K562 (cell line): ENCODE measurements around the gene GADD45G. TPM values are rescaled to one million over a fixed set of nuclear protein-coding genes. Genes with fewer than 3 reads are reported as not detected.

Experiments
- ATAC-seq: fragments of 200-7000 bp; cut with Tn5 transposase; 3 replicates; pipeline ENCODE4 v1.9.1; 2020; ENCODE audit warnings: moderate library complexity
- BruUV-seq: library from RNA; stranded (reverse); fragments of 400-500 nt; replicated peaks from 2 replicates; lab custom pipeline; 2021; lab: Mats Ljungman, UMichigan
- CTCF ChIA-PET: fragments of 300-600 bp; formaldehyde crosslinking; extraction: SDS; loops from one replicate; lab custom pipeline; 2021; ENCODE audit warnings: low intra/inter-chr PET ratio; lab: Yijun Ruan, JAX
- POLR2A ChIA-PET: fragments of 300-600, 350-650 bp; sonication (Branson Sonifier 250); formaldehyde crosslinking; extraction: SDS; loops from one replicate; lab custom pipeline; 2021; ENCODE audit warnings: antibody characterized with exemption, inconsistent platforms; lab: Yijun Ruan, JAX
- DNase-seq, 4 experiments: peaks; one replicate each; pipeline versions ENCODE4 v3.0.0 to v3.0.0-alpha.2; 2011 to 2018; ENCODE audit warnings: low spot score in 3 of 4, mixed read lengths in 3 of 4; ENCODE audit errors: extremely low read depth in 1 of 4
- FAIRE-seq: peaks from 2 replicates; lab custom pipeline; 2011; peaks lifted over from hg19 to GRCh38; lab: Jason Lieb, UNC
- H2AFZ ChIP-seq: 2 replicates; pipeline ENCODE4 v1.6.0; 2011; ENCODE audit warnings: low read depth, low read length, control low read depth, inconsistent platforms
- H3K27ac ChIP-seq: fragments of 200-600 bp; 3 replicates; pipeline ENCODE4 v1.8.0; 2011; ENCODE audit warnings: low read depth, mild to moderate bottlenecking, control low read depth, inconsistent platforms, low read length, moderate library complexity, mixed read lengths; ENCODE audit errors: extremely low read depth
- H3K27me3 ChIP-seq, 2 experiments: fragments of 300-600 bp in 1 of 2; 2 replicates in 1 of 2; 3 replicates in 1 of 2; pipeline versions ENCODE4 v1.6.0 to v1.8.0; 2011; ENCODE audit warnings: inconsistent platforms in 2 of 2, low read length in 2 of 2, mild to moderate bottlenecking in 1 of 2, mixed read lengths in 1 of 2, moderate library complexity in 1 of 2; ENCODE audit not compliant: control insufficient read depth in 2 of 2, insufficient read depth in 2 of 2
- H3K36me3 ChIP-seq: fragments of 300-600 bp; 3 replicates; pipeline ENCODE4 v1.8.0; 2011; ENCODE audit warnings: mild to moderate bottlenecking, low read length, inconsistent platforms; ENCODE audit not compliant: control insufficient read depth, insufficient read depth
- H3K4me1 ChIP-seq, 2 experiments: fragments of 200-600 bp in 1 of 2; replicated peaks in 1 of 2; 2 replicates in 1 of 2; 3 replicates in 1 of 2; pipeline versions ENCODE4 v1.5.1 to v1.8.0; 2011; ENCODE audit warnings: inconsistent platforms in 2 of 2, low read length in 2 of 2, mild to moderate bottlenecking in 1 of 2, mixed read lengths in 1 of 2, moderate library complexity in 1 of 2; ENCODE audit not compliant: control insufficient read depth in 2 of 2, insufficient read depth in 2 of 2
- H3K4me2 ChIP-seq: 2 replicates; pipeline ENCODE4 v1.6.1; 2011; ENCODE audit warnings: low read length, control low read depth, inconsistent platforms, mixed read lengths; ENCODE audit not compliant: insufficient read depth
- H3K4me3 ChIP-seq: fragments of 200-600 bp; sonication (generic), shearing (Covaris generic); 2 replicates; pipeline ENCODE4 v1.5.1; 2016; ENCODE audit warnings: control low read depth, inconsistent platforms
- H3K79me2 ChIP-seq: fragments of 200-600 bp; 3 replicates; pipeline ENCODE4 v1.8.0; 2011; ENCODE audit warnings: low read length, inconsistent platforms; ENCODE audit not compliant: control insufficient read depth, insufficient read depth
- H3K9ac ChIP-seq, 2 experiments: 2 replicates each; pipeline versions ENCODE4 v1.6.0 to v1.6.1; 2011; ENCODE audit warnings: low read depth in 2 of 2, low read length in 2 of 2, control low read depth in 1 of 2, inconsistent platforms in 1 of 2, mild to moderate bottlenecking in 1 of 2, mixed read lengths in 1 of 2; ENCODE audit not compliant: insufficient read depth in 1 of 2
- H3K9me1 ChIP-seq: one replicate; pipeline ENCODE4 v1.6.0; 2011; ENCODE audit warnings: inconsistent platforms, mild to moderate bottlenecking, low read length, moderate library complexity; ENCODE audit not compliant: control insufficient read depth, insufficient read depth
- H3K9me3 ChIP-seq: replicated peaks from 2 replicates; pipeline ENCODE4 v1.5.1; 2011; ENCODE audit warnings: low read depth, low read length, inconsistent platforms; ENCODE audit not compliant: control insufficient read depth, insufficient read depth
- H4K20me1 ChIP-seq: replicated peaks from 2 replicates; pipeline ENCODE4 v1.6.1; 2011; ENCODE audit warnings: low read length, inconsistent platforms, mixed read lengths; ENCODE audit not compliant: control insufficient read depth, insufficient read depth
- CEBPG ChIP-seq, 3 experiments: fragments of 200-800 bp in 1 of 3; sonication (Bioruptor generic) in 1 of 3; sonication (generic) in 1 of 3; formaldehyde crosslinking in 1 of 3; IDR thresholded peaks in 2 of 3; conservative IDR thresholded peaks in 1 of 3; 2 replicates each; pipeline versions ENCODE4 v1.6.1 to v1.8.0; 2016 to 2022; ENCODE audit warnings: missing compliant biosample characterization in 2 of 3, missing genetic modification characterization in 2 of 3, mild to moderate bottlenecking in 1 of 3, missing genetic modification reagents in 1 of 3
- CHD1 ChIP-seq: fragments of 200-600 bp; sonication (generic); IDR thresholded peaks from one replicate; pipeline ENCODE4 v1.6.1; 2012; ENCODE audit warnings: mild to moderate bottlenecking, moderate library complexity, low read length, inconsistent platforms
- ETV1 ChIP-seq: fragments of 450-650 bp; conservative IDR thresholded peaks from 2 replicates; pipeline ENCODE4 v1.6.1; 2016; ENCODE audit warnings: missing genetic modification characterization, control low read depth, low read depth, missing compliant biosample characterization
- FOXP1 ChIP-seq: sonication (generic); formaldehyde crosslinking; IDR thresholded peaks from 2 replicates; pipeline ENCODE4 v1.8.0; 2022; ENCODE audit warnings: mild to moderate bottlenecking, missing genetic modification reagents
- HDAC6 ChIP-seq: IDR thresholded peaks from 2 replicates; pipeline ENCODE4 v1.6.1; 2012; ENCODE audit warnings: low read depth, mild to moderate bottlenecking, control low read depth, inconsistent platforms, low read length, moderate library complexity
- HINFP ChIP-seq: fragments of 450-650 bp; conservative IDR thresholded peaks from 2 replicates; pipeline ENCODE4 v1.6.1; 2016; ENCODE audit warnings: missing genetic modification characterization, low read depth, mild to moderate bottlenecking, control low read depth, missing compliant biosample characterization
- HNRNPK ChIP-seq: fragments of 200-400 bp; formaldehyde crosslinking; IDR thresholded peaks from one replicate; pipeline ENCODE4 v1.6.1; 2018; ENCODE audit warnings: mild to moderate bottlenecking, low read depth, low read length; ENCODE audit not compliant: poor library complexity, severe bottlenecking
- JUN ChIP-seq, 2 experiments: sonication (generic) in 1 of 2; formaldehyde crosslinking in 1 of 2; IDR thresholded peaks; 2 replicates each; pipeline versions ENCODE4 v1.6.1 to v1.8.0; 2012 to 2022; ENCODE audit warnings: borderline replicate concordance in 2 of 2, mild to moderate bottlenecking in 2 of 2, improper control_type of control experiment in 1 of 2, low read depth in 1 of 2, low read length in 1 of 2, missing genetic modification reagents in 1 of 2
- NELFE ChIP-seq: IDR thresholded peaks from 2 replicates; pipeline ENCODE4 v1.6.1; 2011; ENCODE audit warnings: mild to moderate bottlenecking; ENCODE audit not compliant: insufficient read depth, insufficient read length
- POLR2A ChIP-seq: fragments of 450-650 bp; conservative IDR thresholded peaks from 2 replicates; pipeline ENCODE4 v1.6.1; 2016
- PRPF4 ChIP-seq: fragments of 200-400 bp; formaldehyde crosslinking; IDR thresholded peaks from one replicate; pipeline ENCODE4 v1.6.1; 2017; ENCODE audit warnings: low read length, low read depth, mild to moderate bottlenecking; ENCODE audit not compliant: insufficient read depth, poor library complexity, severe bottlenecking
- SMARCA4 ChIP-seq: fragments of 450-650 bp; IDR thresholded peaks from 2 replicates; pipeline ENCODE4 v1.6.1; 2016
- SMC3 ChIP-seq: conservative IDR thresholded peaks from 2 replicates; pipeline ENCODE4 v1.6.1; 2011; ENCODE audit warnings: low read depth, low read length, improper control_type of control experiment; ENCODE audit not compliant: insufficient read depth
- ZNF561 ChIP-seq: fragments of 450-650 bp; formaldehyde crosslinking; conservative IDR thresholded peaks from 2 replicates; pipeline ENCODE4 v1.4.0; 2020; ENCODE audit warnings: mild to moderate bottlenecking, moderate library complexity
- ZNF778 ChIP-seq: fragments of 450-650 bp; formaldehyde crosslinking; IDR thresholded peaks from 2 replicates; pipeline ENCODE4 v1.4.0; 2020; ENCODE audit warnings: mild to moderate bottlenecking, moderate library complexity
- WGBS: fragments of 100-300 bp; shearing (Covaris generic); methylation state at CpG from one replicate; pipeline ENCODE4 v1.1.6; 2016; ENCODE audit warnings: low coverage, mixed read lengths; ENCODE audit not compliant: insufficient coverage; ENCODE audit errors: missing lambda C conversion rate; 5-methylcytosine and 5-hydroxymethylcytosine counted together
- in situ Hi-C: fragments of 300-500 bp; cut with MboI; formaldehyde crosslinking; loops from 4 replicates; pipeline ENCODE4 v1.15.0; 2018; ENCODE audit warnings: inconsistent platforms, mixed read lengths
- intact Hi-C: fragments of 100-400 bp; cut with micrococcal nuclease; formaldehyde crosslinking; loops from 2 replicates; pipeline ENCODE4 v1.14.2; 2022
- polyA plus RNA-seq, 8 experiments: library from polyadenylated mRNA; depleted of rRNA in 4 of 8; stranded (reverse) in 5 of 8; unstranded in 3 of 8; fragments of >200 nt; fragmentation: Nextera tagmentation in 2 of 8; fragmentation: Illumina TruSeq in 1 of 8; extraction: Ambion mirVana in 2 of 8; extraction: Trizol in 1 of 8; gene quantifications; 2 replicates each; pipeline versions ENCODE4 v1.2.1 to v1.2.3, GENCODE V29; 2011 to 2014; ENCODE audit warnings: inconsistent platforms in 1 of 8, missing spikeins in 1 of 8
- total RNA-seq, 7 experiments: library from RNA; depleted of rRNA in 6 of 7; stranded (reverse); fragments of >200 nt in 6 of 7; fragmentation: Illumina TruSeq in 2 of 7; extraction: Trizol in 2 of 7; gene quantifications; 2 replicates each; pipeline versions ENCODE4 v1.2.1 to v1.2.3, GENCODE V29; 2011 to 2021; ENCODE audit warnings: low replicate concordance in 1 of 7
- TF ChIP-seq, protein P1 (sequence below): fragments of 450-650 bp; IDR thresholded peaks from 2 replicates; pipeline ENCODE4 v1.6.1; 2017; ENCODE audit warnings: mild to moderate bottlenecking, moderate library complexity
- TF ChIP-seq, protein P2 (sequence below): fragments of 450-650 bp; formaldehyde crosslinking; IDR thresholded peaks from 2 replicates; pipeline ENCODE4 v1.4.0; 2020; ENCODE audit warnings: mild to moderate bottlenecking, mixed read lengths

GADD45G gene
- total and polyA plus RNA-seq, 9 of the 15 experiments (the other 6 are each of a cell fraction or from before 2014, with no cell fraction given) = 0.20 to 0.34 TPM; not detected in 7

GRCh38 chr9:89567649-89568048, 37.2 kb upstream of the GADD45G start:
- intact Hi-C loops (no loop called here), in situ Hi-C loops (no loop called here)
- Histone ChIP-seq H3K4me2 (no peak overlapping the region), H3K36me3 (no peaks in the 10 kb centered on the region), H3K27ac (no peak overlapping the region), H3K79me2 (no peaks in the 10 kb centered on the region), H3K4me1 (no peaks in the 10 kb centered on the region), H3K27me3 (no peaks in the 10 kb centered on the region), H3K9me1 (no peaks in the 10 kb centered on the region), H3K4me3 (no peak overlapping the region), H4K20me1 (no peaks in the 10 kb centered on the region), H3K9me3 (no peaks in the 10 kb centered on the region), H3K9ac (no peak overlapping the region), H2AFZ (no peak overlapping the region)
- ATAC-seq = no peak
- ChIA-PET CTCF (no interaction called here), POLR2A (no interaction called here)
- WGBS = 0% methylated on average over 2 of the region's 2 CpGs
- FAIRE-seq = no peak
- no TSS peak for BruUV-seq
- no peak for DNase-seq
- TF ChIP-seq HINFP (no peak), ZNF778 (no peak), HDAC6 (no peak), CEBPG (CRISPR knock-in tag; IDR thresholded peaks at IDR 0.05) (no peak), CEBPG (tag; conservative IDR thresholded peaks at IDR 0.05 in 1 of 2, IDR thresholded peaks at IDR 0.05 in 1 of 2) (no peak), JUN (IDR thresholded peaks at IDR 0.05; ENCODE audit: borderline replicate concordance, low read depth, low read length) (no peak), JUN (CRISPR knock-in tag; IDR thresholded peaks at IDR 0.05; ENCODE audit: borderline replicate concordance) (no peak), HNRNPK (no peak), SMC3 (no peak), SMARCA4 (no peak), NELFE (no peak), POLR2A (no peak), PRPF4 (no peak), CHD1 (no peak), ETV1 (no peak), FOXP1 (CRISPR knock-in tag) (no peak), ZNF561 (CRISPR knock-in tag) (no peak)
- TF ChIP-seq, protein P1, sequence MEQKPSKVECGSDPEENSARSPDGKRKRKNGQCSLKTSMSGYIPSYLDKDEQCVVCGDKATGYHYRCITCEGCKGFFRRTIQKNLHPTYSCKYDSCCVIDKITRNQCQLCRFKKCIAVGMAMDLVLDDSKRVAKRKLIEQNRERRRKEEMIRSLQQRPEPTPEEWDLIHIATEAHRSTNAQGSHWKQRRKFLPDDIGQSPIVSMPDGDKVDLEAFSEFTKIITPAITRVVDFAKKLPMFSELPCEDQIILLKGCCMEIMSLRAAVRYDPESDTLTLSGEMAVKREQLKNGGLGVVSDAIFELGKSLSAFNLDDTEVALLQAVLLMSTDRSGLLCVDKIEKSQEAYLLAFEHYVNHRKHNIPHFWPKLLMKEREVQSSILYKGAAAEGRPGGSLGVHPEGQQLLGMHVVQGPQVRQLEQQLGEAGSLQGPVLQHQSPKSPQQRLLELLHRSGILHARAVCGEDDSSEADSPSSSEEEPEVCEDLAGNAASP = no peak
- TF ChIP-seq, protein P2, sequence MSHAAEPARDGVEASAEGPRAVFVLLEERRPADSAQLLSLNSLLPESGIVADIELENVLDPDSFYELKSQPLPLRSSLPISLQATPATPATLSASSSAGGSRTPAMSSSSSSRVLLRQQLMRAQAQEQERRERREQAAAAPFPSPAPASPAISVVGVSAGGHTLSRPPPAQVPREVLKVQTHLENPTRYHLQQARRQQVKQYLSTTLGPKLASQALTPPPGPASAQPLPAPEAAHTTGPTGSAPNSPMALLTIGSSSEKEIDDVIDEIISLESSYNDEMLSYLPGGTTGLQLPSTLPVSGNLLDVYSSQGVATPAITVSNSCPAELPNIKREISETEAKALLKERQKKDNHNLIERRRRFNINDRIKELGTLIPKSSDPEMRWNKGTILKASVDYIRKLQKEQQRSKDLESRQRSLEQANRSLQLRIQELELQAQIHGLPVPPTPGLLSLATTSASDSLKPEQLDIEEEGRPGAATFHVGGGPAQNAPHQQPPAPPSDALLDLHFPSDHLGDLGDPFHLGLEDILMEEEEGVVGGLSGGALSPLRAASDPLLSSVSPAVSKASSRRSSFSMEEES (CRISPR knock-in tag) = no peak
